Stimulated activated CD8-positive, alpha-beta memory T cell treated with anti-CD3 and anti-CD28 coated beads, Interleukin-4, amount 100 ng/mL, for 1 hour (primary cell): Measurements from ENCODE around the gene MVD.
A peak's percentile ranks its signal among the peaks of the same experiment; 100 is the strongest.

Experiments used
- DNase-seq, 2 donors: peaks; one replicate each; pipeline ENCODE4 v3.0.0-alpha.2; 2020; ENCODE audit warnings: low read depth in 2 of 2, low spot score in 1 of 2

MVD gene

DNA sequence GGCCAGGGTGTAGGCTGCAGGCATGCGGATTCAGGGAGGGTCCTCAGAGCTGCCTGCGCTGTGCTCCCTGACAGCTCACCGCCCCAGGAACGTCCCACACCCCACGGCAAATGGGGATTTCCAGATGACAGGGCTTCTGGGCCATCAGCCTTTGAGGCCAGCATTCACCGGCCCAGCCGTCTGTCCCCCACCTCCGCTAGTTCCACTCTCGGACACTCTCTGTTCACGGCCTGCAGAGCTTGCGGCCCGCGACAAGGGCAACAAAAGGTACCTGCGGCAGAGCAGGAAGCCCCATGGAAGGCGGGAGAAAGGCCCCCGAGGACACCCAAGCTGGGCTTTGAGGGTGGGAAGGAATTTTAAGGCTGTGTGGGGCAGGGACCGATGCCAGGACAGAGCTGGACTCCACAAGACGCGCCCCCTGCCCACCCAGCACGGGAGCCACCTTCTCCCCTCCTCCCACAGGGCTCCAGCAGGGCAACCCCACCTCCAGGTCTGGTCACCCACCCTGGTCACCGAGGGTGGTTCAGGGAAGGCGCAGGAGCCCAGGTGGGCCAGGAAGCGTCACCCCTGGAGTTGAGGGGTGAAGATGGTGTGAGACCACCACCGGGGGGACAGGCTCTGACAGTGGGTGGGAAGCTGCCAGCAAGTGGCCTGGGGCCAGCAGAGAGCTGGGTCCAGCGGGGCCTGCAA lies 6.5 kb downstream of the MVD start:
- no peak for DNase-seq

DNA sequence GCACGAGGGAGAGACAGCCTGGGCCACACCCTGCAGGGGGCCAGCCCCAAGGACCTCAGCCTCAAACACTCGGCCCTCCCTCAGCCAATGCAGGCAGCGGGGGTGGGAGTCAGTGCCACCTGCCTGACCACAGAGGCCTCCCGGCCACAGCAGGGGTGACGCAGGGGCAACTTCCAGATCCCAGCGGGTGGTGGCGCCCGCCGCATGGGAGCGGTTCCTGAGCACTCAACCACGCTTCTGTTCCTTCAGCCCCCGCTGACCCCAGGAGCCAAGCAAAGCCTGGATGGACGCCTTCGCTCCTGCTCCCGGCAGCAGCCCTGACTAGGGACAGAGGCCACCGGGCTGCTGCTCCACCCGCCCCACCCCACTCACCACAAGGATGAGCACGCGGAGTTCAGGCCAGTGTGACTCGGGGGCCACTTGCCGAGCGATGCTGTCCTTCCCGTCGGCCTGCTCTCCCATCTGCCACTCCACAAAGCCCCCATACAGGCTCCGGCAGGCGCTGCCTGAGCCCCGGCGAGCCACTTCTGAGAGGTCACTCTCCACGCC lies 7.1 kb downstream of the MVD start:
- DNase-seq = no peak

DNA sequence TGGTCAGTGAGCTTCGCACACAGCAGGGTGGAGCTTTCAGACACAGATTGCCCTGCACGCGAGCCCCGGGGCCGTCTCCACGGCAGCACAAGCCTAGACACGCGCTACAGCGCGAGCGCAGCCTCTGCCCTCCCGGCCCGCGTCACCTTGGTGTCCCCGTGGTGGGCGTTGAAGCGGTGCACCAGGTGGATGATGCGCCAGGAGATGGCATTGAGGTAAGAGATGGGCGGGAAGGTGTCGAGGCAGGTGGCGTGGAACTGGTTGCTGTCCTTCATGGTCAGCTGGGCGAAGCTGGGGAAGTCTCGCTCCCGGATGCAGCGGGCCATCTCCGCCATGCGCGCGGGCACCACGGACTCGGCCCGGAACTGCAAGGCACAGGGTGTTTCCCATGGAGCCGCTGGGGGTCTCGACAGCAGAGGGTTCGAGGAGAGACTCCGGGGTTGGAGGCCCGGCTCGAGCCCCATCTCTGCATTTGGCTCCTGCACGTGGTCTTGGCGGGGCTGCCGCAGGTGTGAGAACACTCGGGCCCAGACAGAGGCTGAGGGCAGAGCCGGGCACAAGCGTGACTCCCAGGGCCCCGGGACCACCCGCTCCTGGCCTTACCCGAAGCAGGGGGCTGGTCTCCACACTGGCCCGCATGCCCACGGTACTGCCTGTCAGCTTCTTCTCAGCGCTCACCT lies 7.7 kb downstream of the MVD start:
- DNase-seq = no peak

DNA sequence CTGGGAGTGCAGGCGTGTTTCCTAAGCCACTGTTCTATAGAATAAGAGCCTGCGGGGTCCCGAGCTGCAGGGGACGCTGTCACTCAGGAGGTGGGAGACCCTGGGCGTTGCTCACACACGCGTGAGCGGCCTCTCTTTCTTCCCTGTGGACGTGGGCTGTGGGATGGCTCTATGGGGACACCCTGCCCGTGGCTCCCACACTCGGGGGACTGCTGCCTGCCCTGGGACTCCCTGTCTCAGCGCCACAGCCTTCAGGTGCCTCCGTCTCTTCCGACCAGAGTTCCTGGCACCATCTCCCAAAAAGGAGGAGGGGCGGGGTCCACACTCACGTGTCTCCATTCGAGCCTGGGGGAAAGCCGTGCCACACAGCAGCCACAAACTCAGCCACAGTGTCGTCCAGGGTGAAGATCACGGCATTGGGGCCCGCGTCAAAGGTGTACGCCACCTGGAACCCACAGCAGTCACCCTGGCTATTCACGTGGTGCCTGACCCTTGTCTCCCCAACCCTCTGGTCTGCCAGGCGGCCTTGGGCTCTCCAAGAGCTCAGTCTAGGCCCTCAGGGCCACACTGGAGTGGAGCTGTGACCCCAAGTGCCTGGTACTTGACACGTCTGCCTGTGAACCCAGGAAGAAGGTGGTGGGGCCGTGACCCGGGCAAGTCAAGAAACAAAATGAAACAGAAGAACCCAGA lies 8.4 kb downstream of the MVD start:
- no peak for DNase-seq

DNA sequence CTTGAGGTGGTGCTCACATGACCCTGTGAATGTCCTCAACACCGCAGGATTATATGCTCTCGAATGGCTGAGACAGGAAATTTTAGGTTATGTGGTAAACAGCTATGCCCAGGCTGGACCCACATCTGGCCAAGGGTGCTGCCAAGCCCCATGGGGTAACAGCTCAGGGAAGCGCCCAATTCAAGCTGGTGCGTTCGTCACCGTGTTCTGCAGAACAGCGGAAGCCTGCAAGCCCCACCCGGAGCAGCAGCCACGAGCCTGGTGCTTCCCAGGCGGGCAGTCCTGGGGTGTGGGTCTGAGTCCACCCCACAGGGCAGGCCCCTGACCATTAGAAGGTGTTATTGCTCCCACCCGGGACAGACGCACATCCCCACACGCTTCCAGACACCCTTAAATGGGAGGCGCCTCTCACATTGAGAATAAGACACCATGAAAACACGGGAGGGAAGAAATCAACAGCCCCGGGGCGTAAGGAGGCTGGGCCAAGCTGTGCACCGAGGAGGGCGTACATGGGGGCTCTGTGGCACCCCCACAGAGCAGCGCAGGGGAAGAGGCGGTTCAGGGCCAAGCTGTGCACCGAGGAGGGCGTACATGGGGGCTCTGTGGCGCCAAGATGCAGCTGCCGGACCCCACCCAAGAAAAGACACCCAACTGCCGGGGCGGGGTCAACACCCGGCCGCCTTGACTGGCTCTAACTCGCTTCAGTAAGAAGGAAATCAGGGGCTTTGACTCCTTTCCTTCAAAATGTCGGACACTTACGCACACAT lies 9.1 kb downstream of the MVD start:
- no peak for DNase-seq

DNA sequence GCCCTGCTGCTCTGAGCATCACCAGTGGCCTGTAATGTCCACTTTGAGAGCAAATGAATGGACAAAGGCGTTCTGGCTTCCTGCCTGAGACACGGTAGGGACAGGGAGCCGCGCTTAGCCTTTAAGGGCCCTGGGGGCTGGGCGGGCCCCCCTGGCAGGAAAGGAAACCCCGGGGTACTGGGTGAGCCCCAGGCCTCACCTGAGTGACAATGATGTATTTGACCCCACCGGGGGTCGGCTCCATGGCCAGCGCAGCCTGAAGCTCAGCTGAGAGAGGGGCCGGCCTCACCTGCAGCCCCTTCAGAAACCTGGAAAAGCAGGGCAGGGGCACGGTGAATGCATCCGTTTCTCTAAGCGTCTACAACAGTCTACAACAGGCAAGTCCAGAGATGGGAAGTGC lies 9.8 kb downstream of the MVD start:
- DNase-seq = no peak

DNA sequence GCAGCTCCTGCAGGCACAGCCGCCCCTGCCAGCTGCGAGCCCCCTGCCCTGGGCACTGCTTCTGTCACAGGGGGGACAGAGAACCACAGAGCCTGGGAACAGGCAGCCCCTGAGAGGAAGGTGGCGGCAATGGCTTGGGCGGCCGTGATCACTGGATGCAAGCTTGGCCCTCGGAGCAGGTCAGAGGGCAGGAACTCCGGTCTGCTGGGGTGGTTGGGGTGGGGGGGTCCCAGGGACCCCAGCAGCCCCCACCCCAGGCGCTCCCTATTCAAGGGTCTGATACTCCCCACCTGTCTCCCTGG lies 10.2 kb downstream of the MVD start:
- DNase-seq = no peak

DNA sequence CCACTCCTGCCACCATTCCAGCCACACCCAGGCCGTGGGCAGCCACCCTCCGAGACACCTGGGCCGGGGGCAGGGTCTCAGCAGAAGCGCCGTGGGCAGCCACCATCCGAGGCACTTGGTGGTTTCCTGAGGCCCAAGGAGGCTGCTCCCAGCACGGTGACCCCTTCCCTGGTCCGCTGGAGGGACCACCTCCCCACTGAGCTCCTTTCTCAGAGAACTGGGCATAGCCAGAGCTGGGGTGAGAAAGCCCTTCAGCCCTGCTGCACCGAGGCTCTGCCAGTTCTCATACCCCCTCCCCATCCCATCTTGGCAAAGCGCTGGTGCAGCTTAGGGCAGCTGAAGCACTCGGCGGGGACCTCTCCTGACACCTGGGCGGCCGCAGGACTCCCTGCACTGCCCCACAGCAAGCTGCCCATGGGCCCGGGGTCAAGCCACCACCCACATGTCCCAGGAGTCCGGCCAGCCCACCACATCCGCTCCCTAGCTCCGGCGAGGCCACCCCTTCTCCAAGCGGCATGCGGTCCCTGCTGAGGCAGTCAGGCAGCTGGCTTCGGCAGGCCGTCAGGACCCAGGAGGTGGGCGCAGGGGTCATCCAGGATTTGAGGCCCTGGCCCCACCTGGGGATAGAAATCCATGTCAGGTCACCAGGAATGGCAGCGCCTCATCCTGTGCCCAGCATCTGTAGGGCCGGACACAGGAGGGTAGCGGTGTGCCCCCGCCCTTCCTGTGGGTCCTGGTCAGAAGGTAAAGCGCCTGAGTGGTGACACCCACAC lies 10.7 kb downstream of the MVD start:
- no peak for DNase-seq

DNA sequence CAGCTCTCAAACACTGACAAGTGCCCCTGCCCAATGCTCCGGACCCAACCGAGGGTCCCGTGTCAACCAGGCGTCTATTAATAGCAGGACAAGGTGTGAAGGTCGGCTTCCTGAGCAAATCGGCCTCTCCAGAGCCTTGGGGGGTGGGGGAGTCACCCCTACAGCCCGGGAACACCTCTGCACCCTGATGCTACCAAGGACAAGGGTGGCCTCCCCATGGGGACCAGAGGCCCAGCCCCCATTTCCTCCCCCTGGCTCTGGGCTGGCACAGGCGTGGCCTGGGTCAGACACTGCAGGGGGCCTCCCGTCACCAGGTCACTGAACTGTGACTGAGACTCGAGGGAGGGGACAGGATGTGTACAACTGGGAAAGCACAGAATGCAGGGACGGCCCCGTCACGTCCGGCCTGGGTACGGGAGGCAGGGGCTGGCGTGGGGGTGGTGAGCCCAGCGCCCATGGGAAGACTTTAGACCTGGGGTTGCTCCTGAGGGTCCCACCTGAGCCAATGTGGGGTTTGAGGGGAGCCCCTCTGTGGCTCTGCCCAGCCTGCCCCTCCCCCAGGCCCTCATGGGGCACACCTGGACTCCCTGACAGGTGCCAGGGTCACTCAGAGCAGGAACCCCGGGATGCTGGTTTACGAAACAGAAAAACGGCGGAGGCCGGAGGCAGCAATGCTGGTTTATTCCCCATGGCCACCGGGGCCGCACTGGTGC lies 11.5 kb downstream of the MVD start:
- DNase-seq = peak; percentile 24 to 50

DNA sequence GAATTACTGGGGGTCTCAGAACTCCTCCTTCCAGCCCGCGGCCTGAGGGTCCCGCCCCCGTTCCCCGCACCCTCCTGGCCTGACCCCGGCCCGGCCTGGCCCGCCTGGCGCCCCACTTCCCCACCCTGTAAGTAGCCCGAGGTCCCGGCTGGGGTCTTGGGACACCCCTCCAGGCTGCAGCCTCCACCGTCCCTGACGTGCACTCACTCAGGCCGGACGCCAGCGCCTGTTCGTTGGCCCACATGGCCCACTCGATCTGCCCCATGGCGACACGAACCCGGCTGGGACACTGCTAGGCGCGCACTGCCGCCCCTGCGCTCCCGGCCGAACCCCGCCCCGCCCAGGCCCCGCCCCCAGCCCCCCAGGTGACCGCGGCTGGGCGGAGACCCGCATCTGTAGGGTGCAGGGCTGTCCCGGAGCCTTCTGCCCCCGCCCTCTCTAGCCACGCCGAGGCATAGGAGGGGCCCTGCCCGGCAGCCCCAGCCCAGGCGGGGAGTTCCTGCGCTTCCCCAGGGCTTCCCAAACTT lies 12.1 kb downstream of the MVD start, which contains the start of gene CYBA:
TSS of gene CYBA (minus strand) at position 305 of the 527 bp plus-strand sequence. CDS start at position 265, 40 bp downstream.
- DNase-seq = peak; percentile 55 to 68

DNA sequence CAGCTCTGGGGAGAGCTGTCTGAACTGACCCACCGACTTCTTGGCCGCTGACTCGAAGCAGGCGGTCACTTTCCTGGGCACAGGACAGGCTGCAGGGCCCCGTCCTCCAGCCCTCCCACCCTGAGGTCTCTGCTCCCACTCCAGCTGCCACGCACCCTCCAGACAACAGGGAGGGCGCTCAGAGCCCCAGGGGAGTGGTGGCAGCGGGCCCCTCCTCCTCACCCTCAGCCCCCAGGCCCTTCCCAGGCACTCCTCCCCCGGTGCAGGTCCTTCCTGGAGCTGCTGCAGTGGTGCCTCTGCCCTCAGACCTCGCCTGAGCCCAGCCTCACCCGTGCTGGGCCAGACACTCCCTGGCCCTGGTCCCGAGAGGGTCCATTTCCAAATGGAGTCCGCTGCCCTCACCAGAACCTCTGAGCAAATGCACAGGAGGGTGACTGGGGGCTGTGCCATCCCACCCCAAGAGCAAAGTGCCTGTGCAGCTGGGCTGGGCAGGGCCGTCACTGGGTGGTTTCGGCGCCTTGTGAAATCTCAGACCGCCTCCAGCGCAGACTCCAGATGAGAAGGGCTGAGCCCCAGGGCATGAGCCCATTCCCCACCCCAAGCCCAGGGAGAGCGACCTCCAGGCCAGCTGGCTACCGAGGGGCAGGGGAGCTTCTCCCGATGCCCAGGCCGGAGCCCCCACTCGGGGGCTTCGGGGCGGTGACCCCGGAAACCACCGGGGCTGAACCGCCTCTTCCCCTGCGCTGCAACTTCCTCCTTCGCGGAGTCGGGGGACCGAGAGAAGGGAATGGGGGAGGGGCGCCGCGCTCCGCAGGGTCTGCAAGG lies 12.8 kb downstream of the MVD start:
- no peak for DNase-seq

DNA sequence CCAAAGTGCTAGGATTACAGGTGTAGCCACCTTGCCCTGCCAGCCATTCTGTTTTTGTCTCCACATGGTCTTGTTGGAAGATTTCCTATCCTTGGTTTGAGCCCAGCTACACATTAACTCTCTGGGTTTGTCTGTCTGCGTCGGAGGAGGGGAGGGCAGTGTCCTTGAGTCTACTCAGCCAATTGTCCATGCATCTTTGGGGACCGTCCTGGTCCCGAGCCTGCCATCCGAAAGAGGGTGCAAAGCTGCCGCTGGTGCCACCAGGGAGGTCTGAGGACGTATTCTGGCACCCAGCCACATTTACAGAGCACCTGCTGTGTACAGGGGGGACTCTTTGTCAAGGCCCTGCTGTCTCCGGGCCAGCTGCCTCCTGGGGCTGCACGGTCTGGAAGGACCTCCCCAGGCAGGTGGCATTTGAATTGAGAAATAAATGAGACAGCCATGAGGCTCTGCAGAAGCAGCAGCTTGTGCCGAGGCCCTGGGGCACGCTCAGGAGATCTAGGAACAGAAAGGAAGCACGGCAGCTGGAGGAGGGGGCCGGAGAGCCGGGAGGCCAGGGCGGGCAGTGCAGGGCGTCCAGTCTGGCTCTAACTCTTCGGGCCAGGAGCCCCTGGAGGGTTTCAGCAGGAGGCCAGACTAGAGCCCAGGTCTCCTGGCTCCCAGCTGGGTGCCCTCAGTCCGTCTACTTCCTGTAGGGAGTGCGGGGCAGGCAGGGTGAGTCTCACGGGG lies 13.5 kb downstream of the MVD start:
- no peak for DNase-seq

DNA sequence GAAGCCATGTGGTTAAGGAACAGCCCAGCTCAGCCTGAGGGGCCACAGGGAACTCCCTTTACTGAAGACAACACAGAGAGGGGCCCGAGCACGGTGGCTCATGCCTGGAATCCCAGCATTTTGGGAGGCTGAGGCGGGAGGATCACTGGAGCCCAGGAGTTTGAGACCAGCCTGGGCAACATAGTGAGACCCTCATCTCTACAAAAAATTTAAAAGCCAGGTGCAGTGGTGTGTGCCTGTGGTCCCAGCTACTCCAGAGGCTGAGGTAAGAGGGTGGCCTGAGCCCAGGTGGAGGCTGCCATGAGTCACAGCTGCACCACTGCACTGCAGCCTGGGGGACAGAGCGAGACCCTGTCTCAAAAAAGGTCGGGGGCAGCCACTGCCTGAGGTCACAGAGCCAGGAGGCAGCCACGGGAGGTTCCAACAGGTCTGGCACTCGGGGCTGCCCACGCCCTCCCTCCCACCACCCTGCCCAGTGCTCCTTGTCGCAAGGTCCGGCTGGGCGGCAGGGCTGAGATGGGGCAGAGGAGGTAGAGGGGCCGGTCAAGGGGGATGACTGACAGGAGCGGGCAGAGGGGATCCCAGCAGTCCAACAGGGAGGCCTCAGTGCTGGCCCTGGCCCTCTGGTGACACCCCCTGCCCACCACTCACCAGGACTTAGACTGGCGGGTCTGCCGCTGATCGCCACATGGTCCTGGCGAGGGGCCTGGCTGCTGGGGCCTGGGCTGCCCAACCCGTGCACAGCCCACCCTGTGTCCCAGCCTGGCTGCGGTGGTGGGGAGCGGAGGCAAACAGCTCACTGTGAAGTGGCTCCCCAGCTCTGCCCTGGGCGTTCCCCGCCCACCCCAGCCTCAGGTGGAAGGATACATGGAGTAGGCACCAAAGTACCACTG lies 15.5 kb downstream of the MVD start:
- DNase-seq = no peak

DNA sequence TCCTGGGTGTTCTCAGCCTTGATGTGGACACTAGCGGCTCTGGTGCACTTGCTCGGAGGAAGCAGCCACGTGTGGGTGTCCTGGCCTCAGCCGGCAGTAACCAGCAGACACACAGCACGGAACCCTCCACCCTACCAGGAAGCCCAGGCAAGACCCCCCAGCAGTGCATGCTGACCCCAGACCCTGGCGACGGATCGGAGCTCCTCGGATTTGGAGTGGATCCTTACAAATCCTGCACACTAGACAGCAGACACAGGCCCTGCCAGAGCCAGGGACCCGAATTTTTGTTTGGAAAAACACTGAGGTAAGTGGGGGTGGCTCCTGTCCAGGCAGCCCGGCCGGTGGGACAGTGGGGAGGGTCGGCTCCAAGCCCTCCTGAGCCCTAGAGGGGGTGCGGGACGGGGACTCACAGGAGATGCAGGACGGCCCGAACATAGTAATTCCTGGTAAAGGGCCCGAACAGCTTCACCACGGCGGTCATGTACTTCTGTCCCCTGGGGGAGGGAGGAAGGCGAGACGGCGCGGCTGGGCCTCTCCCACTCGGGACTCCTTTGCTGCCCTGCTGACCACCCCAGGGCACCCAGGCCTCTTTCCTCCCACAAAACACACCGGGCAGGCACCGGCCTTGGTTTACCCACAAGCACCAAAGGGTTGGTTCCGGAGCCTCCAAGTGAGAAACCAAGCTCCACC lies 16.4 kb downstream of the MVD start:
- no peak for DNase-seq

DNA sequence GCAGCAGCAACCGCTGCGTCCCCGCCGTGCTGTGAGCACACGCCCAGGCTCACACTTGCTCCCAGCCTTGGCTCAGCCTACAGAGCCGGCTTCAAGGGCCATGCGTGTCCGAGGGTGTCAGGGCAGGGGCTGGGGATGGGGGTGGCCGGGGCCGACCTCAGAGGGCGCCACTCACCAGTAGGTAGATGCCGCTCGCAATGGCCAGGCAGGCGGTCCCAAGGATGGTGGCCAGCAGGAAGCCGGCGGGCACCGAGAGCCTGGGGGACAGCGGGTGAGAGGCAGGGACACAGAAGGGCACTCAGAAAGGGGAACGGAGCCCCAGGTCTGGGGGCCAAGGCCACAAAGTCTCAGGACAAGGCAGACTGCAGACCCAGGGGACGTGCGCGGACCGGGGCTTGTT lies 16.9 kb downstream of the MVD start:
- no peak for DNase-seq

DNA sequence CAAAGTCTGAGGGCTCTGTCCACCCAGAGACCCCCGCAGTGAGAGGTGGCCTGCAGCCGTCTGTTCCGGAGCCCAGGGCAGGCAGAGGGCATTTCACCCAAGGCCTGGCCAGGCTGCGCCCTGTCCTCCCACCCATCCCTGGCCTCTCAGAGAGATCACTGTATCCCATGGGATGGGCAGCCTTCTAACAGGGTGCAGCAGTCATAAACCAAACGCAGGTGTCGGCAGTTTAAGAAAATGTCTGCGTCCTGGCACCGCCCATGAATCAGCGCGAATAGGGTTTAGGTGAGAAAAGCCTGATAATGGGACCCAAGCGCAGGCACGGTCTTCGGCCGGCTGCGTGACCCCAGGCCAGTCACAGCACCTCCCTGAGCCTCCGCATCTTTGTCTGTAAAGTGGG lies 17.4 kb downstream of the MVD start:
- no peak for DNase-seq

DNA sequence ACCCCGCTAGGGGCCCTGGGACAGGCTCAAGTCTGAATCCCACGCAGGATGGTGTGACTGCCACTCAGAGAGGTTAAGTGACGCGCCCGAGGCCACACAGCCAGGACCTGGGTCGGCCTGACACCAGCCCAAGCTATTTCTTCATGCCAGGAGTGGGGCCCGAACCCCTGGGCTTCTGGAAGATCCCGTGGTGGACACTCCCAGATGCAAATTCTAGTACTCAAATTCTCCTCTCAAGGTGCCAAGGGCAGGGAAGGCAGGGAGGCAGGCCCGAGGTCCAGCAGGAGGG lies 19.3 kb downstream of the MVD start:
- no peak for DNase-seq
